GM19025 (cell line): ENCODE results near the gene IMMT.
A peak's percentile ranks its signal among the peaks of the same experiment; 100 is the strongest.

Experiments used
- ATAC-seq: cut with Tn5 transposase; IDR thresholded peaks from one replicate; pipeline ENCODE4 v1.9.1; 2021; ENCODE audit warnings: mild to moderate bottlenecking, low read depth, moderate library complexity; ENCODE audit not compliant: unreplicated experiment

IMMT gene

DNA sequence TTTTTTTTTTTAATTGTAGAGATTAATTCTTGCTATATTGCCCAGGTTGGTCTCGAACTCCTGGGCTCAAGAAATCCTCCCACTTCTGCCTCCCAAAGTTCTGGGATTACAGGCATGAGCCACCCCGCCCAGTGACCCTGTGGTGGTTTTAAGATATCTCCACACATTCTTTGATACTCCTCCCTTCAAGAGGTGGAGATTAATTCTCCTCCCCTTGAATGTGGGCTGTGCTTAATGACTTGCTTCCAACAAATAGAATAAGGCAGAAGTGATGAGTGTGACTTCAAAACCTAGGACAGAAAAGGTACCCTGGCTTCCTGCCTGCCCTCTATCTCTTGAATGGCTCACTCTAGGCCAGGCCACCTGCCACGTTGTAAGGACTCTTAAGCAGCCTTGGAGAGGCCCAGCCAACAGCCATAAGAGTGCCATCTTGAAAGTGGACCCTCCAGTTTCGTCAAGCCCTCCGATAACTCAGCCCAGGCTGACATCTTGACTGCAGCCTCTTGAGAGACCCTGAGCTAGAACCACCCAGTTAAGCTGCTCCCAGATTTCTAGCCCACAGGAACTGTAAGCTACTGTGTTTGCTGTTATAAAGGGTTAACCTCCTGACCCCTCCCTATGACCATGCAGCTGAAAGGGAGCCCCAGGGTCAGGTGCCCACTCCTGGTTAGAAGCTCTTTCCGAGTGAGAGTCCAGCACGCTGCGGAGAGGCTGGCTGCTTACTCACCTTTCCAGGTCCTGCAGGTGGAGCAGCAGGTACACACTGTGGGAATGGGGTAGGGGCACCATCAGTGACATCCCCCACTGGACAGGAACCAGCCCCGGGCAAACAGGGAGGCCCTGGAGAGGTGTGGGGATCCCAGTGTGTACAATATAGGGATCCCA is 31.6 kb upstream of the IMMT start:
- no peak for ATAC-seq

DNA sequence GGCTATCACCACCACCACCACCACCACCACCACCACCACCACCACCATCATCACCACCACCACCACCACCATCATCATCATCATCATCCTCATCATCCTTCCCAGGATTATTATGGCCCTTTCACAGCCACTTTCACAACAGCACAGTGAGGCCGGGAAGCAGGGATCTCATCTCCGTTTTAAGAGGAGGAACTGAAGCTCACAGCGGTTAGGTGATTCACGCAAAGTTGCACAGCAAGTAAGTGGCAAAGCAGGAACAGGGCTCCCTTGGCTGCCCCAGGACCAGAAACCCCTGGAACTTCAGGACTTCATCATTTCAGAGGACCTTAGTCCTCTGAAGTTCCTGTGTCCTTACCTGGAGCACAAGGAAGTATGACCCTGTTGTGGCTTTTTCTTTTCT is 30.8 kb upstream of the IMMT start:
- ATAC-seq, result no peak

DNA sequence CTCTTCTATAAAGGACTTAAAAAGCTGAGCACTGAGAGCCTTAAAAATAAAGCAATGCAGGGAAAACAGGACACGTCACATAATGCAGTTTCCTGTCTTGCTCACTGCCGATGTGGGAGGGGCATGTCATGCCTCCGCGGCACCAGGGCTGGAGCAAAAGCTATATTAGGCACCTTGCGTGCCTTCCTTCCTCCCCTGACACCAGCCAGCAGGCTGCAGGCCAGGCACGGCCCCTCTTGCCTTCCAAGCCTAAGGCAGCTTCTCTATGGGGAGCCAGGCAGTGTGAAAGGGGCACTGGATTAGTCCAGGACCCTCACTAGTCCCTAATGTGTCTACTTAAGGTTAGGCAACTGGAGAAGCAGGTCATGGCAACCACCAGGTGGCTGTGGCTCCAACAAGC is 30.3 kb upstream of the IMMT start:
- peak; percentile 55 for ATAC-seq

DNA sequence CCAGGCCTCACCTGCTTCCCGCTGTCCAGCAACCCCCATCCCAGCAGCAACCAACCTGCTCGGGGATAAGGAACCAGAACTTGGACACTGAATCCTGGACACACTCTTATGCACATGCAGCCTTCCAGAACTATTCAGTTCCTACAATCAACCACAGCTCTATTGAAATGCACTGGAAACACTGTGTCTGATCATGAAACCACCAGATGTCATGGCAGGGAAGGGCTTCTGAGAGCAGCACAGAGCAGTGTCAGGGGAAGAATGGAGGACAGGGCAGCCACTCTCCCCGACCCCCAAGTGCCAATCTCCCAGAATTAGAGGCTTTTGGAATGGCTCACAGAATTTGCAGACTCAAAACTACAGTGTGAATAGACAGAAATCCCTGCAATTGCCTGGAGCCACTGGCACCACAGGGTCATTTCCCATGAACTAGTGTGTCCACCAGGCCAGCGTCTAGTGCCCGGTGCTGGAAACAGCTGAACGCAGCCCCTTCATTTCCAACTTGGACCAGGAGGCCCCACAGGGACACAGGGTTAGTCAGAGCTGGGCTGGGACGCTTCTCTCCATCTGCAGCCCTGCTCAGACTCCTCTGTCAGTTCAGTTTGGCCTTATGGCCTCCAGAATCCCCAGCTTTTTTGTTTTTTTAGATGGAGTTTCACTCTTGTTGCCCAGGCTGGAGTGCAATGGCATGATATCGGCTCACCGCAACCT is 29.5 kb upstream of the IMMT start:
- ATAC-seq, result no peak

DNA sequence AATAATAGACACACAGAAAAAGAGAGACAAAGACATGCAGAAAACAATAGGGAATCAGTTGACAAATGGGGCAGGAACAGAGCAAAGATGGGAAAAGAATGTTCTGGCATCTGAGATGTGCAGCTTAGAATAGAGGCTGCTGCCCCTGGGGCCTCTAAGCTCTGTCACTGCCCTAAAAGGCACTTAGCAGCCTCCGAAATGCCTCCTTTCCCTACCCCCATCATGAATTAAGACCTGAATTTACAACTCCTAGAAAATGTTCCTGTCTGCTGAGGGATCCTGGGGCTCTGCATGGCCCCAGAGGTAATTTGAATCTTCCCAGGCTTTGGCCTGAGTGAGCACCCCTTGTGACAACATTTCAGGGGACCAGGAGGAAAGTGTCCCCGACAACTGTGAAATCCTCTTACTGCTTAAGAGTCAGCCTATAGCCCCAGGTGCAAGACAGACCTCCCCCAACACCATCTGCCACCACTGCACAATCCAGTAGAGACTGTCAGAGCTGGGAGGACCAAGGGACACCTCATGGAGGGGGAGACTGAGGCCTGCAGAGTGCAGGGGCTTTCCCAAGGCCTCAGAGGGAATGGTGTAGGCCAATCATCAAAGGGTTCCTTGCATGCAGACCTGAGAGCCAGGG is 28.8 kb upstream of the IMMT start:
- ATAC-seq, result no peak

DNA sequence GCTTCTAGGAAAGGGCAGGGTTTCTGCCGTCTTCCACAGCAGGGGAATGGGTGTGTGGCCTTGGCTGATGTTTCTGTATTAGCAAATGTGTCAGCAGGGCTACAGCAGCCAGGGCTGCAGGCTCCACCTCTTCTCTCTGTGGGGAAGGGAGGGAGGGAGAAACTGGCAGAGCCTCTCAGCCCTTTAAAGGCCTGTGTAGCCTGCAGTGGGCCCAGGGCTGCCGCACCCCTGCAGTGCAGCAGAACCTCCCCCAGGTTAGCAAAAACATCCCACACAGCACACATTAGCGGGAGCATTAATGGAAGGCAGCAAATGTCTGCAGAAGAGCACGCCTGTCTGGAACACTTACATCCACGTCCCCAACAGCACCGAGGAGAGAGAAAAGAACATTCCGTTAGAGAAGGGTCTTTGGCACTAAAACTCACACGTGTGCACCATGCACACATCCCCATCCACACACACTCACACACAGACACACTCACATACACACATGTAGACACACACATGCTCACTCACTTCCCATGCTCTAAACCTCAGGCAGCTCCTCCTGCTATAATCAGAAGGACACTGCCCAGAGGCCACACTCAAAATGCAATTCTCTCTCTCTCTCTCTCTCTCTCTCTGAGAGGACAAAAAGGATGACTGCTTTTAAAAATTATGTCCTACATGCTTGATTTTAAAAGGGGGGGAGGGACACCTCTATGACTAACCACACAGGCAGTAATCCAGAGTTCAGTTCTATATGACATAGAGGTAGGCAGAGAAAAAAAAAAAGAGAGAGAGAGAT is 28.1 kb upstream of the IMMT start:
- ATAC-seq, result no peak

DNA sequence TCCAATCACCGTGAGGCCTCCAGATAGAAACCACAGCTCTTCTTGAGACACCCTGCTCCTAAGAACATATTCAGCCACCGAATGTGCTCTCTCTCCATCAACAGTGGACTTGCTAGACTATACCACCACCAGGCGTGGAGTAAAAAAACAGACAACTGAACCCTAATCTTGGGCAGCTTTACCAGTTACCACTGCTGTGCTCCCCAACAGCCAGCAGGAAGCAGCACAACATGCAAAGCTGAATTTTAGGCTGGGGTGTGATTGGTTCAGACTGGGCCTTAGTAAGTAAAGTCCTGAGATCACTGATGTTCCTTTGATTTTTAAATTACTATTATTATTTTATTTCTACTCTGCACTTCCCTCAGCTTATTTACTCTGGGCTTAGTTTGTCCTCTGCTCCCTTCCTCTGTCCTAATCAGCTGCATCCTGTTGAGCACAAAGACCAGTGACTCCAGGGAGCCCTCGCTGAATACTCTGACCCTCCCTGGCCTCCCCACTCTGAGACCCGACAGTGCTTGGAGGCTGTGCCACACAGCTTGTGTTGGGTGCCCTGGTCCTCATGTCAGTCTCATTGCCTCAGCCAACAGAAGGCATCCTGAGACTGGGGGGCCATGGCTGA is 25.9 kb upstream of the IMMT start:
- ATAC-seq, result no peak

DNA sequence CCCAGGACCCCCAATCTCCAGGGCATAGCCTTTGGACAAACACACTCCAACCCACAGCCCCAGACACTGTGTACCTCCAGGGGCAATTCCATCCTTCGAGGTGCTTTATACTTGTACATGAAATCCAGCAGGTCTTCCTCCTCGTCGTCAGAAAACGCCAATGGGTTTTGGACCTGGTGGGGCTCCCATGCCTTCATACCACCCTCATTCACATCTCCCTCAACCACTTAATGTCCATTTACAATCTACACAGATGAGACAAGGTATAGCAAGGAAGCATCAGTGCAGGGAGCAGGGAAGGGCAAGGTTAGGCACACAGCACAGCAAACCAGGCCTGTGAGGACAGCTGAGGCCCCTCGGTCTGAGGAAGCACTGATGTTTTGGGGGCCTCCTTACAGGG is 24.6 kb upstream of the IMMT start:
- no peak for ATAC-seq

DNA sequence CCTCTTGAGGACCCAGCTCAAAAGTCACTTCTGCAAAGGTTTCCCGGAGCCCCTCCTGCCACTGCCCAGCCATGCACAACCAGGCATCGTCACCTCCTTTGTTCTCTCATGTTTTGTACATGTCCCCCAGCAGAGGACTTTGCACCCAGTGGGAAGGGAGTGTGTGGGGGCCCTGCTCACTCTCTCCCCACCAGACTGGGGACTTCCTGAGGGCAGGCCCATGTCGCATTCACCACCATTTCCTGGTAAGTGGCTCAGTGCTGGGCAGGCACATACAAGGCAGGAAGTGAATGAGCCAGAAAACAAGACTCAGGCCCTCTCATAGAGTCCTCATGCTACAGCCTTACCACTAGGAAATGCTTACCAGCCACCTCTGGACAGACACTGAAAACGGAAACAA is 22.9 kb upstream of the IMMT start:
- ATAC-seq, result no peak

DNA sequence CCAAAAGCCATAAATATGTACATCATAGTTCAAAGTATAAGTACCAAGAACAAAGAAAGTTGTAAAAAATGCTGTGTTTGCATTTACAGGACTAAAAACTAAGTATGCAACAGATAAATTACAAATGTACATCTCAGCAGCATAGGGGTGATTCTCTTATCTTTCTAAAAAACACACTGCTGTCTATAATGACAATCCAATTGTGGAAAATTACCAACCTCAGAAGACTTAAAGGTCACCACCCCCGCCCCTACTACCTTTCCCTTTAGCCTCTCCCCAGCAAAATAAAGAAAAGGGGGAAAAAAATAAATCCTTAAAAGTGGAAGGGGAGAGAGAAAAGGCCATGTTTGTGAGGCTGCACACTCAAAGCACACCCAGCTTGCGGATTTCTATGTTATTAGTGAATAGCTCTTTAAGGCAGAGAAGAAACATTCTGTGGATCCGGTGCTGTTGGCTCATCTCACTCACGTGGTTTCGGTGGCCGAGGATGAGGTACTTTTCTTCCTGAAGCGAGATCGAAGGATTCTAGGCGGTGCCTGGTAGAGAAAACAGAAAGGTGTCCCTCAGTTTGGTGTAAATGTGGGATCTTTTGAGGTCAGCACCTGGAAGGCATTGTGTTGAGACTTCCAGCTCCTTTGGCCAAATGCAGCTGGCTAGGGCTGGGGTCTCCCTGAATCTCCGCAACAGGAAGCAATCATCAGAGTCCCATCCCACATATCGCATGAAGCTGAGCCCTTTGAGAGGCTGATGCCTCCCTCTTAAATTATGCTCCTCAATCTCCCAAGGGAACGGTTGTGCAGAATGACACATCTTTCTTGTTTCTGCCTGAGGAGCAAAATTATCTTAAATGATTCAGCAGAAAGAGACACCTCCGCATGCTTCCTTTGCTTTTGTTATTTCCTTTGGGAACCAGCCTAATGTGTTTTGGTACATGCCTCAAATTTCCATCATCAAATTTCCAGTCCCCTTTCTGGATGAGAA is 21.6 kb upstream of the IMMT start:
- ATAC-seq, result no peak

DNA sequence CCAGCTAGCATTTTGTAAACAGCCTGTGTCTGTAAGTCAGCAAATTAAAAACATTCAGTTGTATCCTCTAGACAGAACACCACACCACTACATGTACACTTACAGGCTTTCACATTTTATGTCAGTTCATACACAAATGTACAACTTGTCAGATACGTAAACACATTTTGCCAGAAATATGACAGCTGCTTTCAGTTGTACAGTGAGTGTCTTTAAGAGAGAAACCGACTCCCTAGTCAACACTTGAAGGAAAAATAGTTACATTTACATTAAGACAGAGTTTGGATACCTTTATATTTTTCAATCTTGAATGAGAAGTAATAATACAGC is 19.2 kb upstream of the IMMT start:
- no peak for ATAC-seq

DNA sequence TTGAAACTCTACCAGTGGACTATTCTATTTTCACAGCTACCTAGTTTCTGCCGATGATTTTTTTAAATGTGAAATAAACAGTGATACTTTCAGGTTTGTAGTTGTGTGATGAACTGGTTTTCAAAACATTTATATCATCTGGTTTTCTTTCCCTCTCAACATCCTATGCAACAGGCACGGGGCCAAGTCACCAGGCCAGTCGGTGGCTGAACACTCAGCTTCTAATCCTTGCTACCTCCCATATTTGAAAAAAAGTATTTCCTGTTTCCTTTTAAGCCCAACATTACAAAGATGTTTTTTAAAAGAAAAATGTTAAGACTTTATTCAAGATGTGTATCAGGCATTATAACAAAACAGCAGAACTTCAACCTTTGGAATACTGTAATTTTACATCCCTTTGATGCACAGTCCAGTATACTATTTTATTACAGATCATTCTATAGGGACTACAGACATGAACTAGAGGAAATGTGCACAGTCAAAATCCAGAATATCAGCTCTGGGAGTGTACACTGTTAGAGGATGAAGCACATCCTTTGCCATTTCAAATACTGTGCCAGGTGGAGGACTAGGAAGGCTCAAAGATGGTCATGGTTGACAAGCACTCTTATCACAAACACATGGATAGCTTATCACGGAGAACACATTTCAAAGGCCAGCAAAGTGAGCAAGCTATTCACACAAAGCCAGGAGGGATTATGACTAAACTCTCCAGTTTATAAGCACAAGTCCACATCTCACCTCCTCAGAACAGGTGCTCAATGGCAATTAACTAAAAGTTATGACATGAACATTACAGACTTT is 18.6 kb upstream of the IMMT start:
- ATAC-seq, result no peak

DNA sequence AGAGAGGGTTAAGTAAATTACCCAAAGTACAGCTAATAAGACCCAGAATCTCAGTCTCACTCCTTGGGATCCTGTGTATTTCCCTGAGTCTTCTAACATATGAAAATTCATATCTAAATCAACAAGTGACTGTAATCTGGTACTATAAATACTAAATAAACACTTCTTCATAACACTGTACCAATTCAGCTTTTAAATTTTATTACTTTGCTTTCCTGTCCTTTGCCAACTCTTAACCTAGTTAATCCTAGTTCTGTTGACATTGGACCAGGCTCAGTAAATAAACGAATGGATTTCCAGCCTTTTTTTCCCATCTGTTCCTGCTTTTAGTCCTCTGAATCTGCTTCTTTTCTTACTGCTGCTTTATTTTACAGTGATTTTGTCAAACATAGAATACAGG is 17.8 kb upstream of the IMMT start:
- no peak for ATAC-seq

DNA sequence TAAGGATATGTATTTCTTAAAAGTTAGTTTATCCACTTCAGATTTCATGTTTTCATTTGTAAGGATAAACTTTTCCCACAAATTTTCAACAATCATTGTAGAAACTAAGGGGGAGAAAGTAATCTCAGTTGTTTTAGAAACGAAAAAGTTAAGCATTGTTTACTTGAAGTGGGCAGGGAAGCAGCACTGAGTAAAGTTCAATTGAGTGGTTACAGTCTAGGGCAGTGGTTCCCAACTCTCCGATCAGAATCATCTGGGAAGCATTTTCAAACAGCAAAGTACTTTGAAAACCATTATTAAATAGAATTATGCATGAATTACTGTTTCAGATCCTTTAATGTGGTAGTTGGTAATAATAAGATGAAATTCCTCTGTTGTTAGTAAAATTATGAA is 16.5 kb upstream of the IMMT start:
- no peak for ATAC-seq

DNA sequence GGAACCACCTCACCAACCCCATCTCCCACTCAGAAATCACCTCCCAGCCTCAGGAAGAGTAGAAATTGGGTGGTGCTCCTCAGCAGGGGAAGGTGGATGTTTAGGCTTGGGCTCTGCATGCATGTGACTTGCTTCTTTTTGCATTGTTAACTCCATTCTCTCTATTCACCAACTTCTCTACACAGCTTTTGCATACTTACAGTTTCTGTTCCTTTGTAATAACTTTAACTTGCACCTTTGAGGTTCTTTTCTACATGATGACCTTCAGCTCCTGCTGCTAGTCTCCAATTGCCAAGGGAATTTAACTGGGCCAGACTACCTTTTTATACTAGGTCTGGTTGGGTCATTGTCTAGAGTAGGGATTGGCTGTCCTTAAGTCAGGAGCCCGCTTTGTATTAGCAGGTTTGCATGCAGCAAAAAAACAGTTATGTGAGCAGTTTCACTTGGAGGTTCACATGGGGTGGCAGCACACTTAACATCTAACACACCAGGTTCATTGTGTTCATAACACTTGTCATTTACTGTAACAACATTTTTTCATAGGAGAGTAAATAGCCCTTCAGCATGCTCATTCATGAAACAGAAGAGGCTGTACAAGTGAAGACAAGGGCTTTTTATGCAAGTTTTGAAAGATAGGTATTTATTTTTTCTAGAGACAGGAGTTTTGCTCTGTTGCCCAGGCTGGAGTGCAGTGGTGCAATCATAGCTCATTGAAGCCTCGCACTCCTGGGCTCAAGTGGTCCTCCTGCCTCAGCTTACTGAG is 16.0 kb upstream of the IMMT start:
- ATAC-seq, result no peak

DNA sequence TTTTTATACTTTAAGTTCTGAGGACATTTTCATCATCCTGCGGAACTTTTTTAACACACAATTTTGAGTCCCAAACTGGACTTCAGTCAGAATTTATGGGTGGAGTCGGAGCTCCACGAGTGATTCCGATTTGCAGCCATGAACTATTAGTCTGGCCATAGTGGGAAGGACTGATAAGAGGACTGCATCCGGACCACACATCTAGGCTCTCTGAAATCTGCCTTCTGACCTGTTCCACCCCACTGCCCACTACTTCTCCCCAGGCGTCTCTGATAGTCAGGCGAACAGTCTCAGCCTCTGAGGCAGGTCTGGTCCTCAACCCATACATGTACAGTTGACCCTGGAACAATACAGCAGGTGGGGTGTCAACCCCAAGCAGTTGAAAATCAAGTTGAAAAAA is 9.2 kb upstream of the IMMT start:
- no peak for ATAC-seq

DNA sequence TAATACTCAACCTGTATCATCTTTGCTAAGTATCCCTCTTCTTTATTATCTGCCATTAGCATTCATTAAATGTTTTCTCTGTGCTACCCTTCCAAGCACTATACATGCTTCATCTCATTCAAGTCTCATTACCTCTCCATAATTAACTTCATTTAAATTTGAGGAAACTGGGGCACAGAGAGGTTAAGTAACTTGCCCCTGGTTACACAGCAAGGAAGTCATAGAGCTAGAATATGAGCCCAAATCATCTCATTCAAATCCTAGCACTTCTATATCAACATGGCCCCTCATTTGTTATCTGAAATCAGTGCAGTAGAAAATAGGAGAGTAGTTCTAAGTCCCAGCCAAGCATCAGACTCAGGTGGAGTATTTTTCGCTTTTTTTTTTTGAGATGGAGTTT is 8.4 kb upstream of the IMMT start:
- ATAC-seq, result no peak

DNA sequence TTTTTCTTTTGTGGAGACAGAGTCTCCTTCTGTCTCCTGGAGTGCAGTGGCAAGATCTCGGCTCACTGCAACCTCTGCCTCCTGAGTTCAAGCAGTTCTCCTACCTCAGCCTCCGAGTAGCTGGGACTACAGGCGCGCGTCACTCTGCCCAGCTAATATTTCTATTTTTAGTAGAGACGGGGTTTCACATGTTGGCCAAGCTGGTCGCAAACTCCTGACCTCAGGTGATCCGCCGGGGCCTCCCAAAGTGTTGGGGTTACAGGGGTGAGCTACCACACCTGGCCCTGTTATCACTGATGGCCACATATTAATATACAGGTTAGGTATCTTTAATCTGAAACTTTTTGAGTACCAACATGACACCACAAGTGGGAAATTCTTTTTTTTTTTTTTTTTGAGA is 7.4 kb upstream of the IMMT start:
- ATAC-seq, result no peak
